Measurements from ENCODE around the gene GNAQ.

- TF ChIP-seq CTCF (IDR thresholded peaks at IDR 0.05) (no peak), EZH2 (IDR thresholded peaks at IDR 0.05; ENCODE audit: borderline replicate concordance, insufficient read depth, low read depth, low read length, poor library complexity, severe bottlenecking) (no peak)
Measured at GRCh38 chr9:77829420-77829819, 202.2 kb downstream of the GNAQ start.

All from B cell (primary cell).